NCI-H1048 (cell line): ENCODE results near the gene SLC14A1.

Source experiments
- DNase-seq: peaks from one replicate; lab custom pipeline; 2025; lab: John Stamatoyannopoulos, UW

Gene SLC14A1

GRCh38 chr18:45723567-45724355 lies at the start of gene SLC14A1:
Gene SLC14A1 (plus strand): TSS chr18:45724181. CDS start chr18:45730321, 6,140 bp downstream.
- no peak for DNase-seq

GRCh38 chr18:45677276-45677807 lies 46.6 kb upstream of the SLC14A1 start:
- DNase-seq: no peak

DNA sequence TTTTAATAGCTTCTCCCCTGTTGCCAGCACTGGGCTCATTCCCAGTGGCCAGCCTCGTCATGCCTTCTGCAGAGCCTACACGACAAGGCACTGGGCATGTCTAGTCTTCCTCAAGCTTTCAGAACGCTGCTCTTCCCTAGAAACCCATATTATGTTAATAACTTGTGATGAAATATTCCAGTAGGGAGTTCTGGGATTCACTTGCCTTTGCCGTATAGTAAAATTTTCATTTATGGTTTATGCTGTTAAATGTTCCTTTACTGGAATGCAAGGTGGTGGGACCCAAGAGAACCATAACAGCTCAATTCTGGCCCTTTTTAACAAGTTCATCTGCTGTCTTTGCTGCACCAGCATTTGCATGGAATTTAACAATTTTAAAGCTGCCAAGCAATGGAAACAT lies 45.5 kb upstream of the SLC14A1 start:
- no peak for DNase-seq

DNA sequence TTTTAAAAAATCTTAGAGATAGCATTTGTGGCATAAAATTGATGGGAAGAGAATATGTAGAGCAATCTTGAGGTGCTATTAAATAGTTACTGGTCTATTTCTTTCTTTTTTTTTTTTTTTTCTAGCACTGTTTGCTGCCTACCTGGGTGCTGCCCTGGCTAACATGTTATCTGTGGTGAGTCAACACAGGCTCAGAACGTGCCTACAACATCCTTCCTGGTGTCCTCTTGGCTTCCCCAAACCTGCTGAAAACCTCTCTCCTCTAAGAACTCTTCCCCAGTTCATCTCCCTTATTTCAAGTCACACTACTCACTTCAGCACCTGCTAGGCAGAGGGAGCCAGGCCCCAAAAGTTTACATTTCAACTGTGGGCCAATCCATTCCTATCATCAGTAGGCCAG lies 45.1 kb upstream of the SLC14A1 start:
- no peak for DNase-seq

DNA sequence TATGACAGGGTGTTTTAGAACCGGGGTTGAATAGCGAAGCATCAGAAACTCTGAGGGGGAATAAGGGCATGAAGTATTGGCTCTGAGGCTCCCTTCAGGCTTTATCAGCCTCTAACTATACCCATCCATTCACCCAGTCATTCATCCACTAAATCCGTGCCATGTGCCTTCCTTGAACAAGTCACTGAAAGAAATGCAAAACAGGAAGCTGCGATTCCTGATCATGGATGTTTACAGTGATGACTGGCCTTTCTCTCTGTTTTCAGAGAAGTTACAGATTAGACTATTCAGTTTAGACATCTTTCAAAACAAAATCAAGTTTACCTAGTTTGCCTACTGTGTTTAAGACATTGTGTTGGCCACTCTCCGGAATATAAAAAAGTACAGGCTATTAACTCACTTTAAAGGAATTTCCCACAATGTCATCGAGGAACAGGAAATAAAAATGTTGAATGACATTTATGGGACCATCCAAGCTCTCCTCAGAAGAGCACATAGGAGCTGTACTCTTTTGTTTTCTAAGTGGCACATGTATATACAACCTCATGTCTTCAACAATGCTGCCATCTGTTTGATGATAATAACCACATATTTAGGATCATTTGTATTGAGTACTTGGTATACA lies 43.8 kb upstream of the SLC14A1 start:
- no peak for DNase-seq

DNA sequence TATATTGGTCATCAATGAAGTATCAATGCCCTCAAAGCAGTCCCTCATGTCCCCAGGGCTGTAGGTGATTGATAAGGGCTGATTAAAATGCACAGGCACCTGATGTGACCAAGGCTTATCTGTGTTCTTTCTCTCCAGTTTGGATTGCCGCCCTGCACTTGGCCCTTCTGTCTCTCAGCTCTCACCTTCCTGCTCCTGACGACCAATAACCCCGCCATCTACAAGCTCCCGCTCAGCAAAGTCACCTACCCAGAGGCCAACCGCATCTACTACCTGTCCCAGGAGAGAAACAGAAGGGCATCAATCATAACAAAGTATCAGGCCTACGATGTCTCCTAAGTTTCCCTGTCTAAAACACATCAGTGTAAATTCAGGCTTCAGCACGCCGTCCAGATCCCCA lies 41.8 kb upstream of the SLC14A1 start:
- DNase-seq: no peak

DNA sequence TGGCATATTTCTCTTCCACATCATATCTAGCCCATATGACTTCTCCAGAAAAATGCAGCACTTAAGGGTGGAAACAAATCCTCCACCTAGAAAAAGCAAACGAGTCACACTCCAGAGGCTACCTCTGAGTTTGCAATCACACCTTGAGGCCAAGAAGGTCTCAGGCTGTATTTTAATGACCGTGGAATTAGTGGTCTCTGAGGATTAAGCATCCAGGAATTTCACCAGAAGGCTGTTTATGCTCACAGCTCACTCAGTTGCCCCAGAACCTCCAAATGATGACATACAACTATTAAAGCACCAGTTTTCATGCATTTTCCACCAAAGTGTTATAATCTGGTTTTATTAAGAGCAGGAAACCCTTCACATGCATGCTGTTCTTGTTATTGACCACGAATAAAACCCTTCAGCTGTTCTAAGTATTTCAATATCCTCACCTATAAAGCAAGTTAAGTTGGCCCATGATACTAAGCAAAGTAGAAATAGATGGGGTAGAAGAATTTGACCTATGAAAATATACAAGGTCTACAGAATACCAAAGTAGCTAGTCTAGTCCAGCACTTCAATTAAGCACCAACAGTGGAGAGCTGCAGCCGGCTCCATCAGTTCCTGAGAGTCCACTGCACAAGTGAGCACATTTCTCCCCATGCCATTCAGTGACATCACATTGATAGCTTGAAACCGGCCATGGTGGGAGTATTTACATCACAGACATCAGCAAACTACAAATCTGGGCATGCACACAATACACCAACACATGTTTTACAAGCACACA lies 39.5 kb upstream of the SLC14A1 start:
- no peak for DNase-seq

DNA sequence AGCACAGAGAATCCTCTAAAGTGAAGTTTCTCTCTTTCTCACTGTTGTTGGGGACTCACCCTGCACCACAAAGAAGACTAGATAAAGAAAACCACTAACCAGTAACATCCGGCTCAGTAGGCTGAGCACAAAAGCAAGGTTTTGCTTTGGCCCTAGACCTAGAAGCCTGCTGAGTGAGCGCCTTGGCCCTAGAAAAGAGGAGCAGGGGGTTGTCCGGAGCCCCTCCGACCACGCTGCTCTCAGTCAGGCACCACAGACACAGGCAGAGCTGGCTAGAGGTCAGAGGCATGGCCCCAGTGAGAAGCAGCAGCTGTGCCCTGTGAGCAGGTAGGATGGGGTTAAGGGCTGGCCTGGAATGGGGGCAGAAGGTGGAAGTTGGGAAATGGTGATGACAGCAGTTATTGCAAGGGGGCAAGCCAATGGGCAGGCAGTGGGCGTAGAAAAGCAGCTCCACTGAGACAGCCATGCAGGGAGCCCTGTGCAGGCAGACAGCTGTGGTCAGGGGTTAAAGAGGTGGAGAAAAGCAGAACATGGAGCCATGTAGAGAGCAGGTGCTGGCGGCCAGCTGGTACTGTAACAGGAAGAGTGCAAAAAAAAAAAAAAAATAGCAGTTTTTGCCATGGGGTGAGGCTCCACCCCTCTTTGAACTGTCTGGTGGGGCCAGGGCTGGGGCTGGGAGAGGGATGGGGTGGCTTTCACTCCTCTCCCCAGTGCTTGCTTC lies 36.9 kb upstream of the SLC14A1 start:
- DNase-seq: no peak

- no peak for DNase-seq
These were observed 36.4 kb upstream of the SLC14A1 start for GRCh38 chr18:45687621-45688020.

- no peak for DNase-seq
These were observed 35.9 kb upstream of the SLC14A1 start for GRCh38 chr18:45688113-45688512.

- DNase-seq: no peak
These were observed 35.1 kb upstream of the SLC14A1 start for GRCh38 chr18:45688833-45689232.

DNA sequence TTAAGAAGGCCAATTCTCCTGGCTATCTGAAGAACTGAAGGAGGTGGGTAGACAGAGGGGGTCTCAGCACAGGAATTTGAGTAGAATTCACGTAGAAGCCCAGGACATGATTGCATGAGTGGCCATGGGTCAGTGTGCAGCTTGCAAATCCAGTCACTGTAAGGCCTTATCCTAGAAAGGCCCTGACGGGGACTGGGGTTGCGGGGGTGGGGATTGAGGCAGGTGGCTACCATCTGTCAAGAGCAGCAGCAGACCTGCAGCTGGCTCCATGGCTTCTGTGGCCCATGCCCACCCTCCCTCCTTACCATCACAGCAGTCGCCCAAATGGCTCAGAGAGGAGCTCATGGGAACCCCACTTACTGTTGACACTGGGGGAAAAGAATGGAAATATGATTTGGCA lies 34.6 kb upstream of the SLC14A1 start:
- no peak for DNase-seq

DNA sequence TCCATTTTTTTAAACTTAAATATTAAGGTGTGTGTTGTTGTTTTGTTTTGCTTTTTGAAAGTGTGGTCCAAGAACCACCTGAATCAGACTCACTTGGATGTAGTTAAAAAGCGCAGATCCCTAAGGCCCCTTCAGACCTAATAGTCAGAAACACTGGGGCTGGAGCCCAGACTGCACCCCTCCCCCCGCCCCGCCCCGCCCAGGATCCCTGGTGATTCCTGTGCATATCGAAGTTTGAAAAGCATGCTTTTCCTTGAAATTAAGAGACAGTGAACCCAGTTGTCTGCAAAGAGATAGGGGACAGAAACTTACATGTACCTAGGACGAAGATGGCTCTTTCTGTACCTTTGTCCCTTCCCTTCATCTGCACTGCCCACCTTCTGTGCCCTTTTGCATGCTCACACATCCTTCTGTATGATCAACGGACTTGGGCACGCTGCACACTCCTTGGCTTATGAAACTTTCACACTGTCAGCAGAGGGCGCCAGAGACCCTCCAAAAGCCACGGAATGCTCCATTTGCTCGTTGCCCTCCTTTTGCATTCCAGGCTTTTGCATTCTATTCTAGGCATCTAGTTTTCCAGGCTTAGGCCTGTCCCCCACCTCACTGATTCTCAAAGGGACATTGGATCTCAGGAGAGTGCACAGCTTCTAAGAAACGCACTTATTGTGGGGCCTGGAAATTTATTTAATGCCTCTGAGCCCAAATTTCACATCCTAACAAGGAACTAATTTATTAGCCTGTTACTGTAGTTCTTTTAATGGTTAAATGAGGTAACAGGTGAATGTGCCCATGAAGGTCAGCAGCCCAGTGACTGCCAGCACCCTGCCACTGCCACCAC lies 32.8 kb upstream of the SLC14A1 start:
- DNase-seq: peak; percentile 38

GRCh38 chr18:45691816-45692179 lies 32.2 kb upstream of the SLC14A1 start:
- no peak for DNase-seq

DNA sequence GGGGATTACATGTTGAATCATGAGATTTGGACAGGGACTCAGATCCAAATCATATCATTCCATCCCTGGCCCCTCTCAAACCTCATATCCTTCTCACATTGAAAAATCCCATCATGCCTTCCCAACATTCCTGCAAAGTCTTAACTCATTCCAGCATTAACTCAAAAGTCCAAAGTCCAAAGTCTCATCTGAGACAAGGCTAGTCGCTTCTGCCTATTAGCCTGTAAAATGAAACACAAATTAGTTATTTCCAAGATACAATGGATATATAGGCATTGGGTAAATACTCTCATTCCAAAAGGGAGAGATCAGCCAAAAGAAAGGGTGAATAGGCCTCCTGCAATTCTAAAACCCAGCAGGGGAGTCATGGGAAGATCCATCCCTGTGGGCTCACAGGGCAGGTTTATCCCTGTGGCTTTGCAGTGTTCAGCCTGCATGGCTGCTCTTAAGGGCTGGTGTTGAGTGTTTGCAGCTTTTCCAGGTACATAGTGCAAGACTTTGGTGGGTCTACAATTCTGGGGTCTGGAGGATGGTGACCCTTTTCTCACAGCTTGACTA lies 21.2 kb upstream of the SLC14A1 start:
- DNase-seq: no peak

GRCh38 chr18:45708831-45709230 lies 15.2 kb upstream of the SLC14A1 start:
- no peak for DNase-seq

GRCh38 chr18:45712061-45712460 lies 11.9 kb upstream of the SLC14A1 start:
- no peak for DNase-seq

GRCh38 chr18:45713239-45713638 lies 10.7 kb upstream of the SLC14A1 start:
- no peak for DNase-seq

DNA sequence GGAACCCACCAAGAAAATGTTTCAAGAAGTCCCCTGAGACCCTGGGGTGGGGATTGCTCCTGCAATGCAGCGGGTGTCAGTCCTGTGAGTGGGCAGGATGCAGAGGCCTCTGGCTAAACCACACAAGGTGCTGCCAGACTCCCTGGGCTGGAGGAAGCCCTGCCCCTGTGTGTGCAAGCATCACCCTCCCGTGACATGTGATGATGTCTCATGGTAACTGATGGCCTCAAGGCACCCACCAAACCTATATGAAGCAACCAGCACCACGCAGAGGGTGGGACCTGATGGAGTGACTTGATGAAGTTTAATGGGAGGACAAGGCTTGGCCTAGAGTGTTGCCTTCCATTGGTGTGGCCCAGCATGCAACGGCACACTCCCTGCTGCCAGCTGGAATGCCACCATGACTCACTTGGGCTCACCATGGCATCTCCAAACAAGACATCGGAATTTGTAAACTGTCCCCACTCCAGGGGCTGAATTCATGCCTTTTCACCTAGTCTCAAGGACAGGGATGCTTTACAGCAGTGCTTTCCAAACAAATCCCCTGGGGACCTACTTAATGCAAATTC lies 8.7 kb upstream of the SLC14A1 start:
- DNase-seq: no peak

DNA sequence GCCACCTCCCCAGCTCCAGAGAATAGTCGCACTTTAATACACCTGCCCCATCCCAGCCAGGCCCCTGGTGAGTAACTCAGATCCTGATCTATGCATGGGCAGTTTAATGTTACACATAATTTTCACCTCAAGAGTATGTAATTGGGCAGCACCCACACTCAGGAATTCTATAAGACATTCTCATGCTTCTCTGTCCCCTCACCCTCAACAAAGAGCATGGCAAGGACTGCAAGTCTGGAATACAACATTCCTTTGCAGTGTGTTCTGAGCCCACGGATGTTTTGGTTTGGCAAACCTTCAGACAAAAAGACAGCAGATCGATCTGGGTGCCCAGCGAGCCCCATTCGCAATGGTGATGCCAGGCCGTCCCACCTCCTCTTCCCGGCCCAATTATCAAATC lies 4.9 kb upstream of the SLC14A1 start:
- no peak for DNase-seq

GRCh38 chr18:45722899-45723298 lies 1.1 kb upstream of the SLC14A1 start:
- DNase-seq: peak; percentile 31
